Measurements from ENCODE around the gene AGAP1.

DNA sequence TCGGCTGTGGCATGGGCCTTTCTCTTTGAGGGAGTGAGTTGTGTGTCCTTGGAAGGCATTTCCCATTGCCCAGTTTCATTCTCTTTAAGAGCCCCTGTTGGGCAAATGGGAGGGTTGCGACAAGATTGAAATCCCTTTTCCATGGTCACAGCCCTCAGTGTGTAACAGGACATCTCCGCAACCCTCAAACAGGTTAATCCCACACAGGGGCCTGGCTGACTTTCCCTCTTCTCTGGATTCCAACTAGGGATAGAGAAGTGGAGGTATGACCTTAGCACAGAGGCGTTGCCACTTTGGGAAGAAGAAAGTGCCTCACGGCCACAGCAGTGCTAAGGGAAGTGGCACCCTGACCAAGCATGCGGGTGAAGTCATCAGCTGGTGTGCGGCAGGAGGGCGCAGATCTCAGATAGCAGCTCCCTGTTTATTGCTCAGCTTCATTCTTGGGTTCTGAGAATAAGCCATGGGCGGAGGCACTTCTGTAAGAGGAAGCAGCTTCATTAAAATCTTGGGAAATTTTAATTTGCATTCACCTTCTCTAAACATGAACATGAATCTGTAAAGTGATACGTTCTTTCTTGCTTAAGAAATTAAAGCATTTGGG is 417.9 kb downstream of the AGAP1 start:
- TF ChIP-seq EZH2 (IDR thresholded peaks at IDR 0.05) (no peak), EZH2phosphoT487 (IDR thresholded peaks at IDR 0.05) (no peak)
- TF ChIP-seq, protein P1, sequence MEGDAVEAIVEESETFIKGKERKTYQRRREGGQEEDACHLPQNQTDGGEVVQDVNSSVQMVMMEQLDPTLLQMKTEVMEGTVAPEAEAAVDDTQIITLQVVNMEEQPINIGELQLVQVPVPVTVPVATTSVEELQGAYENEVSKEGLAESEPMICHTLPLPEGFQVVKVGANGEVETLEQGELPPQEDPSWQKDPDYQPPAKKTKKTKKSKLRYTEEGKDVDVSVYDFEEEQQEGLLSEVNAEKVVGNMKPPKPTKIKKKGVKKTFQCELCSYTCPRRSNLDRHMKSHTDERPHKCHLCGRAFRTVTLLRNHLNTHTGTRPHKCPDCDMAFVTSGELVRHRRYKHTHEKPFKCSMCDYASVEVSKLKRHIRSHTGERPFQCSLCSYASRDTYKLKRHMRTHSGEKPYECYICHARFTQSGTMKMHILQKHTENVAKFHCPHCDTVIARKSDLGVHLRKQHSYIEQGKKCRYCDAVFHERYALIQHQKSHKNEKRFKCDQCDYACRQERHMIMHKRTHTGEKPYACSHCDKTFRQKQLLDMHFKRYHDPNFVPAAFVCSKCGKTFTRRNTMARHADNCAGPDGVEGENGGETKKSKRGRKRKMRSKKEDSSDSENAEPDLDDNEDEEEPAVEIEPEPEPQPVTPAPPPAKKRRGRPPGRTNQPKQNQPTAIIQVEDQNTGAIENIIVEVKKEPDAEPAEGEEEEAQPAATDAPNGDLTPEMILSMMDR (IDR thresholded peaks at IDR 0.05): no peak

Measured in neural progenitor cell (in vitro differentiated cells).